IMR-90 (cell line): ENCODE data around the gene METTL23. TPM values are rescaled to one million over a fixed set of nuclear protein-coding genes. Genes with fewer than 3 reads are reported as not detected.

Experiments
- ATAC-seq: fragments of 200-7000 bp; cut with Tn5 transposase; 2 replicates; pipeline ENCODE4 v1.9.1; 2020; ENCODE audit warnings: low read depth, mild to moderate bottlenecking, moderate library complexity
- BruUV-seq: library from RNA; stranded (reverse); fragments of 400-500 nt; replicated peaks from 2 replicates; lab custom pipeline; 2021; lab: Mats Ljungman, UMichigan
- CTCF ChIA-PET: fragments of 300-600 bp; formaldehyde crosslinking; extraction: SDS; loops from one replicate; lab custom pipeline; 2021; ENCODE audit warnings: antibody characterized with exemption; lab: Yijun Ruan, JAX
- POLR2A ChIA-PET: fragments of 300-600 bp; sonication (Branson Sonifier 250); formaldehyde crosslinking; loops from one replicate; lab custom pipeline; 2022; ENCODE audit warnings: antibody characterized with exemption; ENCODE audit not compliant: unreplicated experiment; lab: Charles Lee
- DNase-seq: peaks from one replicate; pipeline ENCODE4 v3.0.0; 2013
- H2AFZ ChIP-seq: replicated peaks from 2 replicates; pipeline ENCODE3; 2013; ENCODE audit warnings: low read length, mild to moderate bottlenecking; ENCODE audit not compliant: poor library complexity
- H2AK5ac ChIP-seq: 2 replicates; pipeline ENCODE4 v1.6.1; 2013; ENCODE audit warnings: low read depth, low read length, inconsistent platforms
- H2AK9ac ChIP-seq: replicated peaks from 2 replicates; pipeline ENCODE3; 2013; ENCODE audit warnings: mild to moderate bottlenecking, low read depth, low read length, moderate library complexity; ENCODE audit not compliant: poor library complexity
- H2BK120ac ChIP-seq: 2 replicates; pipeline ENCODE4 v1.6.1; 2013; ENCODE audit warnings: low read depth, low read length, inconsistent platforms
- H2BK15ac ChIP-seq: 3 replicates; pipeline ENCODE4 v1.6.1; 2013; ENCODE audit warnings: low read depth, low read length, inconsistent platforms
- H2BK20ac ChIP-seq: 2 replicates; pipeline ENCODE4 v1.6.1; 2013; ENCODE audit warnings: low read depth, mild to moderate bottlenecking, inconsistent platforms, low read length, moderate library complexity
- H2BK5ac ChIP-seq: 2 replicates; pipeline ENCODE4 v1.6.1; 2013; ENCODE audit warnings: mild to moderate bottlenecking, low read depth, low read length, inconsistent platforms; ENCODE audit not compliant: poor library complexity, severe bottlenecking
- H3K14ac ChIP-seq: replicated peaks from 2 replicates; pipeline ENCODE4 v1.6.1; 2013; ENCODE audit warnings: low read depth, low read length, inconsistent platforms
- H3K18ac ChIP-seq: 2 replicates; pipeline ENCODE4 v1.6.1; 2013; ENCODE audit warnings: low read depth, low read length, control low read depth
- H3K23ac ChIP-seq: 2 replicates; pipeline ENCODE4 v1.6.1; 2013; ENCODE audit warnings: low read depth, low read length, inconsistent platforms
- H3K27ac ChIP-seq: 2 replicates; pipeline ENCODE4 v1.5.1; 2013; ENCODE audit warnings: mild to moderate bottlenecking, control low read depth, low read length; ENCODE audit not compliant: insufficient read depth
- H3K27me3 ChIP-seq: 2 replicates; pipeline ENCODE4 v1.6.1; 2013; ENCODE audit warnings: low read length; ENCODE audit not compliant: control insufficient read depth, insufficient read depth
- H3K36me3 ChIP-seq: 2 replicates; pipeline ENCODE4 v1.6.1; 2013; ENCODE audit warnings: low read length, mixed read lengths; ENCODE audit not compliant: control insufficient read depth, insufficient read depth
- H3K4ac ChIP-seq: 2 replicates; pipeline ENCODE4 v1.6.1; 2013; ENCODE audit warnings: low read depth, low read length, inconsistent platforms
- H3K4me1 ChIP-seq: 2 replicates; pipeline ENCODE4 v1.6.1; 2013; ENCODE audit warnings: low read length, mixed read lengths; ENCODE audit not compliant: control insufficient read depth, insufficient read depth
- H3K4me2 ChIP-seq: 2 replicates; pipeline ENCODE4 v1.6.1; 2013; ENCODE audit warnings: low read depth, mild to moderate bottlenecking, control low read depth, low read length, moderate library complexity
- H3K4me3 ChIP-seq: 2 replicates; pipeline ENCODE4 v1.5.1; 2013; ENCODE audit warnings: low read depth, mild to moderate bottlenecking, control low read depth, low read length, moderate library complexity; ENCODE audit not compliant: insufficient read depth
- H3K56ac ChIP-seq: 2 replicates; pipeline ENCODE4 v1.6.1; 2013; ENCODE audit warnings: low read length, inconsistent platforms; ENCODE audit not compliant: insufficient read depth; ENCODE audit errors: extremely low read depth
- H3K79me1 ChIP-seq, 2 experiments: 2 replicates each; pipeline ENCODE4 v1.6.1; 2013; ENCODE audit warnings: low read length in 2 of 2, inconsistent platforms in 1 of 2, low read depth in 1 of 2
- H3K9ac ChIP-seq: 2 replicates; pipeline ENCODE4 v1.6.1; 2013; ENCODE audit warnings: low read depth, low read length, control low read depth
- H3K9me1 ChIP-seq: 2 replicates; pipeline ENCODE4 v1.6.1; 2013; ENCODE audit warnings: low read length, inconsistent platforms; ENCODE audit not compliant: insufficient read depth
- H3K9me3 ChIP-seq: 2 replicates; pipeline ENCODE4 v1.6.1; 2013; ENCODE audit warnings: low read length; ENCODE audit not compliant: control insufficient read depth, insufficient read depth
- H4K20me1 ChIP-seq: 2 replicates; pipeline ENCODE4 v1.6.1; 2013; ENCODE audit warnings: low read length, inconsistent platforms; ENCODE audit not compliant: insufficient read depth
- H4K5ac ChIP-seq: 2 replicates; pipeline ENCODE4 v1.6.1; 2013; ENCODE audit warnings: mild to moderate bottlenecking, low read depth, low read length, control low read depth
- H4K8ac ChIP-seq, 2 experiments: 2 replicates each; pipeline ENCODE4 v1.6.1; 2013; ENCODE audit warnings: low read depth in 2 of 2, low read length in 2 of 2, control low read depth in 1 of 2, inconsistent platforms in 1 of 2
- H4K91ac ChIP-seq: 2 replicates; pipeline ENCODE4 v1.6.1; 2013; ENCODE audit warnings: low read depth, low read length, inconsistent platforms; ENCODE audit not compliant: insufficient read depth
- BHLHE40 ChIP-seq: fragments of 150-350 bp; IDR thresholded peaks from 2 replicates; pipeline ENCODE4 v1.6.1; 2016; ENCODE audit warnings: mild to moderate bottlenecking, low read depth, low read length
- CHD1 ChIP-seq: IDR thresholded peaks from 2 replicates; pipeline ENCODE4 v1.6.1; 2012; ENCODE audit warnings: low read depth, low read length, improper control_type of control experiment
- CTCF ChIP-seq: conservative IDR thresholded peaks from 2 replicates; pipeline ENCODE4 v1.5.1; 2012; ENCODE audit warnings: mild to moderate bottlenecking, low read depth, low read length, improper control_type of control experiment
- ELK1 ChIP-seq: fragments of 150-350 bp; IDR thresholded peaks from 2 replicates; pipeline ENCODE4 v1.6.1; 2016; ENCODE audit warnings: low read depth, mild to moderate bottlenecking, low read length, moderate library complexity, borderline replicate concordance
- FOS ChIP-seq: fragments of 150-350 bp; IDR thresholded peaks from 2 replicates; pipeline ENCODE4 v1.6.1; 2016; ENCODE audit warnings: low read depth, low read length
- MAFK ChIP-seq: IDR thresholded peaks from 2 replicates; pipeline ENCODE4 v1.6.1; 2012; ENCODE audit warnings: low read depth, low read length, improper control_type of control experiment
- MAZ ChIP-seq: IDR thresholded peaks from 2 replicates; pipeline ENCODE4 v1.6.1; 2012; ENCODE audit warnings: low read depth, mild to moderate bottlenecking, low read length, improper control_type of control experiment, moderate library complexity, borderline replicate concordance
- MXI1 ChIP-seq: IDR thresholded peaks from 2 replicates; pipeline ENCODE4 v1.6.1; 2012; ENCODE audit warnings: low read depth, mild to moderate bottlenecking, low read length, moderate library complexity, borderline replicate concordance
- NFE2L2 ChIP-seq: fragments of 150-350 bp; IDR thresholded peaks from 2 replicates; pipeline ENCODE4 v1.6.1; 2016; ENCODE audit warnings: low read depth, mild to moderate bottlenecking, low read length
- POLR2A ChIP-seq: IDR thresholded peaks from 2 replicates; pipeline ENCODE4 v1.6.1; 2012; ENCODE audit warnings: mild to moderate bottlenecking, low read depth, low read length
- RAD21 ChIP-seq: IDR thresholded peaks from 2 replicates; pipeline ENCODE4 v1.6.1; 2012; ENCODE audit warnings: low read length, improper control_type of control experiment
- RCOR1 ChIP-seq: IDR thresholded peaks from 2 replicates; pipeline ENCODE4 v1.6.1; 2012; ENCODE audit warnings: mild to moderate bottlenecking, low read length, improper control_type of control experiment; ENCODE audit not compliant: insufficient replicate concordance
- RFX5 ChIP-seq: IDR thresholded peaks from 2 replicates; pipeline ENCODE4 v1.8.0; 2012; ENCODE audit warnings: low read depth, mild to moderate bottlenecking, low read length, moderate library complexity
- SMC3 ChIP-seq: fragments of 150-350 bp; IDR thresholded peaks from 2 replicates; pipeline ENCODE4 v1.6.1; 2016; ENCODE audit warnings: low read depth, mild to moderate bottlenecking, antibody characterized with exemption, low read length, moderate library complexity
- WGBS, 2 experiments: methylation state at CpG; one replicate each; pipeline versions ENCODE4 v1.1.5 to v1.1.7; 2013; ENCODE audit warnings: missing lambda C conversion rate in 2 of 2; ENCODE audit not compliant: insufficient read length in 1 of 2; ENCODE audit errors: extremely low coverage in 2 of 2; 5-methylcytosine and 5-hydroxymethylcytosine counted together
- dilution Hi-C: fragments of 300-500 bp; cut with HindIII; formaldehyde crosslinking; loops from one replicate; pipeline ENCODE4 v1.14.3; 2018; ENCODE audit warnings: low sequenced_read_pairs; ENCODE audit not compliant: unreplicated experiment
- in situ Hi-C: fragments of 300-500 bp; cut with MboI; formaldehyde crosslinking; loops from 3 replicates; pipeline ENCODE4 v1.14.3; 2019; ENCODE audit warnings: low sequenced_read_pairs, inconsistent platforms, mixed read lengths
- intact Hi-C: fragments of 100-400 bp; cut with micrococcal nuclease; formaldehyde crosslinking; loops from 2 replicates; pipeline ENCODE4 v1.10.0; 2022
- polyA plus RNA-seq, 3 experiments: library from polyadenylated mRNA; depleted of rRNA; stranded (reverse); fragments of >200 nt; gene quantifications; 2 replicates each; pipeline ENCODE4 v1.2.3, GENCODE V29; 2012; ENCODE audit warnings: low replicate concordance in 1 of 3
- total RNA-seq: library from RNA; depleted of rRNA; stranded (reverse); fragments of >200 nt; gene quantifications from 2 replicates; pipeline ENCODE4 v1.2.3, GENCODE V29; 2012

The METTL23 gene
- total and polyA plus RNA-seq, 2 of the 4 experiments (the other 2 are of a cell fraction), result 18.8 to 32.1 TPM

DNA sequence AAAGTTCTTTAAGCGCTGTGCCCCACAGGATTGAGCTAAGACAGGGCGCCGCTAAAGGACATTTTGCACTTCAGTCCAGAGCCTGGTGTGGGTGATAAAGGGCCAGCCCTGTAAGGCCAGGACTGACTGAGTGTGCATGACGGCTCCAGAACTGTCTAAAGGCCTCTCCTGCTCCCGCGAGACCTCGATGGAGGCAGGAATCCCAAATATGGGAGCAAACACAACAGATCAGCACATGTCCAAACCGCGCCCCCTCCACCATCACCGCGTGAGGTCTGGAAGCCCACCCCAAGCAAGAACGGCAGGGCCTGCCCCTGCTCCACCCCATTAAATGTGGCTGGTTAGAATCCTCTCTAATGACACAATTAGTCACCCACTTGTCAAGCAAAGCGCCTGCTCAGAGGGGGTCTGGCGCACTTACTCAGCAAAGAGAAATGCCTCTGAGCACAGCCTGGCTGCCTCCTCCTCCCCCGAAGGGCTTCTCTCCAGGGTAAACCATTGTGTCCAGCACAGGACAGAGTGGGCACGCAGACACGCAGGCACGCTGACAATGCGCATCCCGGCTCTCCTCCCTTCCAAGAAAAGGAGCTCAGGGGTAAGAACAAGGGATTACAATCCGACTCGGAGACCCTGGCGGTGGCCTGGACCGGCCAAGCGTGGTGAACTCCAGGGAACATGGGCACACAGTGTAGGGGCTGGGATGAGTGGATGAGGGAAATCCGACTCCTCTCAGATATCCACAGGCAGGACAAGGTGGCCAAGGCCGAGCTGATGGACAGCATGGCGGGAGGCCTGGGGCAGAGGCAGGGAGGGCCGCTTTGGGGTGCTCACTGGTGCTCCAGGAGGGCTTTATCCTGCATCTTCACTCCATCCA is 17.3 kb upstream of the METTL23 start:
- in situ Hi-C loops (no loop called here), dilution Hi-C loops (no loop called here), intact Hi-C loops (loop anchor here (1.0 kb wide), 2 partner anchors 21 to 186 kb away; no protein-coding TSS in a partner anchor)
- peak overlapping the region; percentile 49 to 89 for H4K8ac ChIP-seq
- peak; percentile 74 for ATAC-seq
- 18% methylated on average over 5 of the region's 29 CpGs; no CpG with 5 or more reads in 1 of the 2 experiments for WGBS, 2 experiments
- H3K4me1 ChIP-seq, result peaks cover 27% of the 10 kb centered on the region
- peak overlapping the region; percentile 98 for H3K23ac ChIP-seq
- peak overlapping the region; percentile 81 for H2AK5ac ChIP-seq
- peaks cover 16% of the 10 kb centered on the region for H3K36me3 ChIP-seq
- H3K9ac ChIP-seq, result peak overlapping the region; percentile 86
- peak overlapping the region; percentile 96 for H3K56ac ChIP-seq
- no peaks in the 10 kb centered on the region for H3K9me3 ChIP-seq
- H3K4me2 ChIP-seq, result peak overlapping the region; percentile 87
- peak overlapping the region; percentile 98 for H4K91ac ChIP-seq
- peak overlapping the region; percentile 75 for H2AFZ ChIP-seq
- CTCF ChIA-PET, result no interaction called here
- peak overlapping the region; percentile 99 for H2AK9ac ChIP-seq
- H2BK15ac ChIP-seq, result peak overlapping the region; percentile 60; the same call in 1 of the 3 replicates
- POLR2A ChIA-PET, result no interaction called here
- H3K79me1 ChIP-seq, result peaks cover 17 to 82% of the 10 kb centered on the region in 2 experiments; a peak in 3 of 4 replicates
- peak overlapping the region; percentile 36; the same call in 1 of the 2 replicates for H2BK20ac ChIP-seq
- peak overlapping the region; percentile 92 for H2BK5ac ChIP-seq
- no peaks in the 10 kb centered on the region for H3K27me3 ChIP-seq
- H3K18ac ChIP-seq, result peak overlapping the region; percentile 73
- H3K4me3 ChIP-seq, result peak overlapping the region; percentile 58
- H4K20me1 ChIP-seq, result peaks cover 67% of the 10 kb centered on the region
- peak overlapping the region; percentile 99 for H3K14ac ChIP-seq
- H4K5ac ChIP-seq, result peak overlapping the region; percentile 67
- H3K4ac ChIP-seq, result peak overlapping the region; percentile 98
- DNase-seq, result peak; percentile 99
- BruUV-seq, result TSS peak; percentile 25
- H3K9me1 ChIP-seq, result peaks cover 21% of the 10 kb centered on the region
- peak overlapping the region; percentile 94 for H2BK120ac ChIP-seq
- peak overlapping the region; percentile 90 for H3K27ac ChIP-seq
- TF ChIP-seq ELK1, result no peak
- TF ChIP-seq MXI1, result peak; percentile 94
- peak; percentile 97 for TF ChIP-seq POLR2A
- TF ChIP-seq MAFK, result peak; percentile 60
- TF ChIP-seq SMC3, result no peak
- no peak; the same call in 1 of the 2 replicates for TF ChIP-seq NFE2L2
- TF ChIP-seq RAD21, result no peak
- peak; percentile 61 for TF ChIP-seq RCOR1
- TF ChIP-seq RFX5, result no peak
- TF ChIP-seq FOS, result peak; percentile 47
- TF ChIP-seq MAZ, result peak; percentile 80; the same call in 1 of the 2 replicates
- peak; percentile 72; the same call in 1 of the 2 replicates for TF ChIP-seq BHLHE40
- 0 out of 2 replicates have a peak, but pooled peaks have one; percentile 8 for TF ChIP-seq CTCF
- TF ChIP-seq CHD1, result peak; percentile 90; the same call in 1 of the 2 replicates
